Posterior cingulate gyrus (tissue), 11 donors: Measurements from ENCODE around the gene POGK.
"Not testable (repeated sequence)": the region's sequence is repeated elsewhere in the genome, so short reads cannot be mapped to it uniquely, and the experiment has no call there.

Source experiments
- DNase-seq, 10 donors: peaks; one replicate each; pipeline versions ENCODE4 v3.0.0 to v3.0.0-alpha.2; 2020 to 2021; ENCODE audit warnings: mixed read lengths in 3 of 10
- intact Hi-C: fragments of 100-400 bp; cut with DNase I; formaldehyde crosslinking; loops from one replicate; pipeline ENCODE4 v1.15.1; 2023

POGK gene

DNA sequence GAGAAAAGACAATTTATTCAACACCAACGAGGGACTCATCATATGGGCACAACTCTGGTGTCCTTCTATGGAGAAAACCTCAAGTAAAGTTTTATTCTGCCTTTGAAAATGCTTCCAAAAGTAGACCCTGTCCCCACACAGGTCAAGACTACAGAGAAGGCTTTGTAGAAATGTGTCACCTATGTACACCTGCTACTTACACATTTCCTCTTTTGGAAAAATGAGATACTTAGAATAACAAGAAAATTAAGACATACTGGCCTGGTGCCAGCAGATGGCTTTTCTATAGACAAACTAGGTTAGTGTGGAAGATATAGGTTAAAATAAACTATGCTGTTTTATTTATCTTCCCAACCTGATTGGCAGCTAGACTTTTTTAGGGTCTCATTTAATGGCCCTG lies 13.6 kb downstream of the POGK start:
- DNase-seq, result no peak
- intact Hi-C loops, result no loop called here

DNA sequence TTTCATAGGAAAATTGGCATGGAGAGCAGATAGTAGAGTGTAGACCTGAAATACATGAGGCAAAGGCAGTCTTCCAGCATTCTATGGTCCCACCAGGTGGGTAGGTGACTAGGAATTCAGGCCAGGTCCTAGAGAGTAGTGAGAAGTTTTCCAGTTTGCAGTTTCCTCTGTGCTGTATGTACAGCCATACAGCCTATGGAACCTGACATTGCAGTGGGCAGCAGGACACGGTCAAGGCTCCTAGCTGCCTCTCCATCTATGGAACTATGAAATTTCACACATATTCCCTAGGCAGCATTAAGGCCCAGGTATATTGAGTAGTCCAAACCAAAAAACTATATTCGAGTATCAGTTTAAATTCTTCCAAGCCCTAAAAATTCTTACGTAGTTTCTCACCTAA lies 16.3 kb downstream of the POGK start:
- intact Hi-C loops, result no loop called here
- no peak for DNase-seq

DNA sequence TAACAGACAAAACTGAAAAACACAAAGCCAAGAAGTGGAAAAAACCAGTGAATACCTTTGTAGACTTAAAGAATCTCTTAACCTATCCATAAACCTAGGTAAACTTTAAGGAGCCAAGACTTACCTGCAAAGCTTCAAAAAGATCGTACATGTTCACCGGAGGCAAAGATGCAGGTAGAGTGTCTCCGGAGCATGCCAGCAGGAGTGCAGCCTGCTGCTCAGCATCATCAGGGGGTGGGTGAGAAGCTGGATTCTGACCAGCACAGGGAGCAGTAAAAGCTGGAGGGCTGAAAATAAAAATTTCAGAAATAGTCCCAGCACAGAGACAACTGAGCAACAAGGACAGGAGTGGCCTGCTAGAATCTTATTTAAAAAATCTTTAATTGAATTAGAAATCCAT lies 18.7 kb downstream of the POGK start:
- peak in 2 of 10 donors; percentile 72 to 85 for DNase-seq
- intact Hi-C loops, result no loop called here

DNA sequence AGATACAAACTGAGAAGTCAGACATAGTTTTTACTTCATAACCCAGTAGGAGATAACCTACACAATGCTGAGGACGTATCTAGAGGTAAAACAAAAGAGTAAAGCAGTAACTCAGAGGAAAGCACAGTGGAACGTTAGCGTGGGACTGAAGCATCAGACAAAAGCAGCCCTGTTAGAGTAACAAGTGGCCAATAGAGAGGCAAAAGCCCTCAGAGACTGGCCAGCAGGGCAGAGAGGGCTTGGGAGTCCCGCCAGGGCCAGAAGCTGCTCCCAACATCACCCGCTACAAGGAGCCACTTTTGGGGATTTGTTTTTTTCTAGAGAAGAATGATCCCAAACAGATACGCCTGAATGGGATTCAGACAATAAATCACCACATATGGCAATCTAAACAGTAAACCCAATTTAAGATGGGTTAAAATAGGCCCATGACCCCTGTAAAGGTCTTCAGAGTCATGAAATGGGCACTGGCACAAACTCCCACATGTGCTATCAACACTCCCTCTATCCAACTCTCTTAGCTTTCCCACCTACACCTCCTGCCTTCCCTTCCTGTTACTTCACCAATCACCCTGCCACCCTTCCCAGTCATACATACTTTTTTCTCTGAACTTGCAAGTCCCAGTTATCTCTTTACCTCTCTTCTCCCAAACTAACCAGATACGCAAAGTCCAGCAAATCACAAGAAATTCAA lies 19.6 kb downstream of the POGK start:
- peak in 9 of 10 donors; percentile 48 to 94 (median 66) for DNase-seq
- intact Hi-C loops, result no loop called here

DNA sequence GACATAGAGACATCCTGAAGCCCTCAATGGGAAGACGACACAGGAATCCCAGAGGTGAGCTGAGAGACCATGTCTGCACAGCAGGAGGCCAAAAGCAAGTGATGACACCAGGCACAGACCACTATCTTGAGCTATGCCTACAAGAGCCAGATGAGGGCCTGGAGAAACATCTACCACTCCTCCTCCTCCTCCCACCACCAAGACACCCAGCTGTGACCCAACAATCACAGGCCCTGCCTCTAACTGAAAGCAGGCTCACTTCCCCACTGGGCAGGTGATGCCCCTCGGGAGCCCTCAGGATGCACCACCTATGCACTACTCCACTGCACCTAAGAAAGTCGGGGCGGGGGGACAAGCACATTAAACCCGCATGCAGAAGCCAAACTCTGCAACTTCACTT lies 20.3 kb downstream of the POGK start:
- intact Hi-C loops, result no loop called here
- peak in 1 of 10 donors; percentile 75 for DNase-seq

DNA sequence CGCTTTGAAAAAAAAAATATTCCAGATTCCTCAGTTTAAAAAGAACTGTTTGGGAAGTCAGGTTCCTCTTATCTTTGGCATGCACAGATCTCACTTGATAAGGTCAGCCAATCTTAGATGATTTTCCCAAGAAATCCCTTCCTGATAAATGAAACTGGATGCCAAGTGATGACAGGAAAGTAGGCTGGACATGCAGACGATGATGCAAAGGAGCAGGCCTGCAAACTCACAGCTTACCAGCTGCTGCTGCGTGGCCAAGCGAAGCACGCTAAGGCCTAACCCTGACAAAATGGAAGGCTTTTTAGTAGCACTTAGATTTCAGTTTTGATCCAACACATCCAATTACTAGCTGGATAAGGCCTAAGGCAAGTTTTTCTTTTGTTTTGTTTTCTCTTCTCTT lies 26.7 kb downstream of the POGK start:
- intact Hi-C loops, result no loop called here
- no peak for DNase-seq

DNA sequence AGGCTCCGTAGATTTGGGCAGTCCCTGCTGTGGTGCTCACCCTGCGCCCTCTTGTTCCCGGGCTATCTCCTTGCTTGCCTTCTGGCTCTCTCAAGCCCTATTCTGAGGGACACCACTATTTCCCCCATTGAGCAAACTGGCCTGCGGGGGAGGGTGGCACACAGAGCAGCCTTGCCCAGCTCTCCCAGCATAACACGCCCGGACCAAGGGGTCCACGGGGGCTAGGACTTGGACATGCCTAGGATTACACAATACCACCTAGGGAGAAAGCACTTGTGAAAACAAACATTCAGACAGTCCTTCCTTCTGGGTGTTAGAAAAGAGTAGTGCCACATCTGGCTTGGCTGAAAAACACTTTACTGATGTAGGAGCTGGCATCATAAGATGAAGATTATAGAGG lies 29.4 kb downstream of the POGK start:
- DNase-seq, result no peak
- intact Hi-C loops, result no loop called here

DNA sequence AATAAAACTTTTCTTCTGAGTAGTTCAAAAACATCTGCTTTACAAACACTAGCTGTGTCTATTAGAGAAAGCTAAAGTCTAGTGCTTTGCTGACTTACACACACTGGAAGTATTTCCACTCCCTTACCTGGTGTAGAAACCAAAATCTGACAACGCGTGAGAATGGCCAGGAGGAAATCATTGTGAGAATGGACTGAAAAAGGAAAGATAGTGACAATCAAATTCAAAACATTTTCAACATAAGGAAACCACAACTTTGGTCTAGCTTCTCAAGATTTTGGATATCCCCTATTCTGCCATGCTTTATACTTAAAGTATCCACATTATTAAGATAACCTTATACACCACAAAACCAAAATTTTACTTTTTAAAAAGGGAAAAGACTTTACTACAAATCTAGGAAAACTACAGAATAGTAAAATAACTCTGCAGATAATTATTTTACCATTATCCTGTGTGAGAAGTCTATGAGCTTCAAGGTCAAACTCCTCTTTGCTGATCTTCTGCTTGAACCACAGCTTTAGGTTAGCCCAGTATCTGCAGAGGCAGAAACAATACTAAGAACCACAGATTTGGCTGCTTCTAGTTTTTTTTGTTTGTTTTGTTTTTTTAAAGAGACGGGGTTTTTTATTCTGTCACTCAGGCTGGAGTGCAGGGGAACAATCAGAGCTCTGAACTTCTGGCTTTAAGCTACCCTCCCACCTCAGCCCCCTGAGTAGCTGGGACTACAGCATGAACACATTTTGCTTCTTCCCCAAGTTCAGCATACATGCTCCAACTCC lies 30.2 kb downstream of the POGK start:
- DNase-seq, result no peak
- intact Hi-C loops, result no loop called here

DNA sequence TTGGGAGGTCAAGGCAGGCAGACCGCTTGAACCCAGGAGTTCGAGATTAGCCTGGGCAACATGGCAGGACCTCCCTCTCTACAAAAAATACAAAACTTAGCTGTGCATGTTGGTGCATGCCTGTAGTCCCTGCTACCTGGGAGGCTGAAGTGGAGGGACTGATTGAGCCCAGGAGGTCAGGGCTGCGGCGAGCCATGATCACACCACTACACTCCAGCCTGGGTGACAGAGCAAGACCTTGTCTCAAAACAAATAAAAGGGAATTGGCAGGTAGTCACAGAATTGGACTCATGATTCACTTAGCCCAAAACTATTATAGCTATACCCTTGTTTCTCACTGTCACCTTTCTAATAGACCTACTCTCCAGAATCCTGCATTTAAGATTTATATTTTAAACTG lies 31.3 kb downstream of the POGK start:
- DNase-seq, result no peak
- intact Hi-C loops, result no loop called here

DNA sequence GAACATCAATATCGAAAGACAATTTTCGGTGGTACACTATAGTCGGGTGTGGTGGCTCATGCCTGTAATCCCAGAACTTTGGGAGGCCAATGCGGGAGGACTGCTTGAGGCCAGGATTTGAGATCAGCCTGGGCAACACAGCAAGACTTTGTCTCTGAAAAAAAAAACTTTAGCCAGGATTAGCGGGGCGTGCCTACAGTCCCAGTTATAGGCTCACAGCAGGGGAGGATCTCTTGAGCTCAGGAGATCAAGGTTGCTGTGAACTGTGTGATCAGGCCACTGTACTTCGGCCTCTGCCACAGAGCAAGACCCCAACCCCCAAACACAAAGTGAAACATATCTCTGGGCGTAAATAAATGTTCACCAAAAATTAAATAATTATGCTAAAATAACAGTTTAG lies 35.2 kb downstream of the POGK start:
- no peak for DNase-seq
- intact Hi-C loops, result no loop called here

DNA sequence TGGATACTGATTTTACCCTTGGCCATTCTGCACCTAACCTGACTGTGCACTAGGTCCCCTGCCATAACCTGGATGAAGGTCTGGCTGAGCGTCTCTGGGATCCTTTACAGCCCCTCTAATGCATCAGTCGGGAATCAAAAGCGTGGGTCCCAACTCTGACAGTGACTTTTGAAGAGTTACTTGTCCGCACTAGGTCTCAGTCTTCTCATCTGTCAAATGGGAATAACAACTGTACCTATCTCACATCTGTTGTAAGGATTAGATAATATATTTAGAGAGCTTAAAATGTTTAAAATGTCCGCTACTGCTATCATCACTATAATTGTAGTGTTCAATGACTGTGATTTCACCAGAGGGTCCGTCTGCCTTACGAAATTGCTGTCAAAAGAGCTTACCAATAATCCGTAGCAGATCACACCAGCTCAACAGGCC lies 36.0 kb downstream of the POGK start:
- no peak for DNase-seq

DNA sequence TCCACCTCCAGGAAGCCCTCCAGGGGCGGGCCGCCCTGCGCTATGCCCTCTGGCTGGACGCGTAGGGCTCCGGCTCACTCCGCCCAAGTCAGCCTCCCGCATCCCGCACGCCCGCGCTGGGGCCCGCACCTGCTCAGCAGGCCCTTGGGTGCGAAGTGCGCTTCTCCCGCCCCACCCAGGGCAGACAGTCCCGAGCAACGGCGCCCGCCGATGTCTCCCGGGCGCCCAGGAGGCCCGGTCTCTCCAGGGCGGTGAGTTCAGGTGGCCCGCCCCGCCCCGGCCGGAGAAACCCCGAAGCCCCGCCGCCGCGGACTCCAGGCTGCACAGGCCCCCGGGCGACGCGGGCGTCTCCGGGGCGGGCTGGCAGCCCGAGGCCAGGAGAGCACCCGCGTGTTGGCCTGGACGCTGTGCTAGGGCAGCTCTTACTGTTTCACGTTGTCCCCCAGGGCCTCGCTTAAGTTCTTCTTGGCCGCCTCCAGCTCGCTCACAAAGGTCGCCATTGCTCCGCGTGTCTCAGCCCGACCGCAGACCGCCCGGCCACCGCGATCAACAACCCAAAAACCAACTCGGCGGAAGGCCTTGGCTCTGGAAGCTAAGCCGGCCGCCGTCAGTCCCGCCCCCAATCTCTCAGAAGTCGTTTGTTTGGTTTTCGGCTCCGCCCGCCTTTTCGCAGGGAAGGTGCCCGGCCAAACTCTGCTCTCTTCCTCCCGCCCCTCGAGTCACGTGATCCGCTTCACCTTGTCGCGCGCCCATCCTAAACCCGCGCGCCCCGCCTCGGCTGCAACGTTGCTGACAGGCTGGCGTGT lies 36.7 kb downstream of the POGK start, which contains the start of gene TADA1:
Gene TADA1, minus strand, starts transcription at position 531 of the 806 bp plus-strand sequence. Its CDS starts 31 bp downstream, at position 500.
- intact Hi-C loops, result loop anchor here (1.0 kb wide), 2 partner anchors 32 to 37 kb away; partner anchors contain the start of gene POGK
- DNase-seq, result peak; percentile 96 to 100 (median 99)

More for the DNA sequence above, 36.0 kb downstream of the POGK start:
- intact Hi-C loops, result loop anchor here (1.0 kb wide), 1 partner anchor 31 kb away; no protein-coding TSS in a partner anchor

DNA sequence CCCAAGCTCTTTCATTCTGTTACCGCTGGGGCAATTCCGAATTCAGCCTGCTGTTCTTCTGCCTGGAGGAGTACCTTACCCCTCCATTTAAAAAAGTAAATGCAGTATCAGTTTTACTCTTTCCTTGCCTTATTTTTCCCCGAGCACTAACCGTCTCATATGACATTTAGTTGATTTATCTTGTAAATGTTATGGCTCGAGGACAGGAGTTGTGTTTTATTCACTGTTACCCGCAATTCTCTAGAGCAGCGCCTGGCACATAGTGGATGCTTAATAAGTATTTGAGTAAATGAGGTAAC lies 37.2 kb downstream of the POGK start:
- no peak for DNase-seq
- intact Hi-C loops, result loop anchor here (1.0 kb wide), 1 partner anchor 37 kb away; the partner anchor contains the start of gene POGK

DNA sequence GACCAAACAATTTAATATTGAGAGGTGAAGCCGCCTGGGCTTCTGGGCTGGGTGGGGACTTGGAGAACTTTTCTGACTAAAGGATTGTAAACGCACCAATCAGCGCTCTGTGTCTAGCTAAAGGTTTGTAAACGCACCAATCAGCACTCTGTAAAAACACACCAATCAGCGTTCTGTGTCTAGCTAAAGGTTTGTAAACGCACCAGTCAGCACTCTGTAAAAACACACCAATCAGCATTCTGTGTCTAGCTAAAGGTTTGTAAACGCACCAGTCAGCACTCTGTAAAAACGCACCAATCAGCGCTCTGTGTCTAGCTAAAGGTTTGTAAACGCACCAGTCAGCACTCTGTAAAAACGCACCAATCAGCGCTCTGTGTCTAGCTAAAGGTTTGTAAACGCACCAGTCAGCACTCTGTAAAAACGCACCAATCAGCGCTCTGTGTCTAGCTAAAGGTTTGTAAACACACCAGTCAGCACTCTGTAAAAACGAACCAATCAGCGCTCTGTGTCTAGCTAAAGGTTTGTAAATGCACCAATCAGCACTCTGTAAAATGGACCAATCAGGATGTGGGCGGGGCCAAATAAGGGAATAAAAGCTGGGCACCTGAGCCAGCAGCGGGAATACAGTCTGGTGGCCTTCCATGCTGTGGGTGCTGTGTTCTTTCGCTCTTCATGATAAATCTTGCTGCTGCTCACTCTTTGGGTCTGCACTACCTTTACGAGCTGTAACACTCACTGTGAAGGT lies 39.1 kb downstream of the POGK start:
- intact Hi-C loops, DNase-seq: not testable (repeated sequence)

DNA sequence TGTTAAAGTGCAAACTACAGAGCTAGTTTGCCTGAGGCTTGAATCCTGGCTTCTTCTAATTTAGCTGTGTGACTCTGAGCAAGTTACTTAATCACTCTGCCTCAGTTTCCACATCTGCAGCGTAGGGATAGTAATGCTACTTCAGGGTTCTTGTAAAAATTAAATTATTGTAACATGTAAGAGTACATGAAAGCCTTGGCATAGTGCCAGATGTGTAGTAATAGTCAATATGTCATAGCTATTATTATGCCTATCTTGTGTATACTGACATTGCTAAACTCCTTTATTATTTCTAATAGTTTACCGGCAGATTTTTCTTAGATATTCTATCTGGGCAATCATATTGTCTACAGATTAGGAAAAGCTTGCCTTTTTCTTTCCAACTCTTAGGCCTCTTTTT lies 43.6 kb downstream of the POGK start:
- intact Hi-C loops, result no loop called here
- DNase-seq, result no peak

DNA sequence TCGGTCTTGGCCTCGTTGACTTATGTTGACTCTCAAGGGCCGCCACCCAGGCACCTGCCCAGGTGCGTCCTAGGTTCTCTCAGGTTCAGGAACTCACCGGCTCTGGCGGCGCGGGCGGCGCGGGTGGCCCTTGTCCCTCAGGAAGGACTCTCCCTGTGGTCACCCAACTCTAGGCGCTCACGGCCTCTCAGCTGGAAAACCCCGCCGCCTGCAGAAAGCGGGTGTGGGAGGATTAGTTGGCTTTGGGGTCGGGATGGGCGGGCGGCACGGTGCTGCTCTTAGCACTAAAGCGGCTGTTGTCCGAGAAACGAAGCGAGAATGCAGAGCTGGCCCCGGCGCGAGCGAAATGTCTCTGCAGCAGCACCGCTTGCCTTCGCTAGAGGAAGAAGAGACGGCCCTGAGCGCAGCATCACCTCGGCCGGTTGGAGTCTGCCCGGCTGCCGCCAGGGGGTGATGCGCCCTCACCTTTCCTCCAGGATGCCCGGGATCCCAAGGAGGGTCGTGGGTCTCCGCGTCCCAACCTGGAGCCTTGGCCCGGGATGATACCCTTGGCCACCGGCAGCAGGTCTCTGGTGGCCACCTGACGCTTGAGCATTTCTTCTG lies 44.9 kb downstream of the POGK start:
- DNase-seq, result peak; percentile 66 to 96 (median 74)
- intact Hi-C loops, result loop anchor here (1.0 kb wide), 1 partner anchor 175 kb away; no protein-coding TSS in a partner anchor

DNA sequence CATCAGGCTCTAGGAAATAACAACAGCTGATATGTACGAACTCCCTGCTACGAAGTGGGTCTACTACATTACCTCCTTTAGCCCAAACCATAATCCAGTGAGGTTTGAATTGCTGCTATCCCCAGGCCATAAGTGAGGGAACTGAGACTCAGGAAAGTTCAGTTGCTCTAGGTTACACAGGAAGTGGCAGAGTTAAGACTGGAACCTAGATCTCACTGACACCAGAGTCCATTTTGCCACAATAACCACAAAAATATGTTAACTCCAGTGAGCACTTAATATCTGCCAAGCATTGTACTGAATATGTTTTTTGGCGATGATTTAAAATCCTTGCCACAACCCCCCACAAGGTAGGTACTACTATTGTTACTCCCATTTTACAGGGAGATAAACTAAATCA lies 45.7 kb downstream of the POGK start:
- intact Hi-C loops, result loop anchor here (1.0 kb wide), 1 partner anchor 174 kb away; no protein-coding TSS in a partner anchor
- DNase-seq, result no peak

DNA sequence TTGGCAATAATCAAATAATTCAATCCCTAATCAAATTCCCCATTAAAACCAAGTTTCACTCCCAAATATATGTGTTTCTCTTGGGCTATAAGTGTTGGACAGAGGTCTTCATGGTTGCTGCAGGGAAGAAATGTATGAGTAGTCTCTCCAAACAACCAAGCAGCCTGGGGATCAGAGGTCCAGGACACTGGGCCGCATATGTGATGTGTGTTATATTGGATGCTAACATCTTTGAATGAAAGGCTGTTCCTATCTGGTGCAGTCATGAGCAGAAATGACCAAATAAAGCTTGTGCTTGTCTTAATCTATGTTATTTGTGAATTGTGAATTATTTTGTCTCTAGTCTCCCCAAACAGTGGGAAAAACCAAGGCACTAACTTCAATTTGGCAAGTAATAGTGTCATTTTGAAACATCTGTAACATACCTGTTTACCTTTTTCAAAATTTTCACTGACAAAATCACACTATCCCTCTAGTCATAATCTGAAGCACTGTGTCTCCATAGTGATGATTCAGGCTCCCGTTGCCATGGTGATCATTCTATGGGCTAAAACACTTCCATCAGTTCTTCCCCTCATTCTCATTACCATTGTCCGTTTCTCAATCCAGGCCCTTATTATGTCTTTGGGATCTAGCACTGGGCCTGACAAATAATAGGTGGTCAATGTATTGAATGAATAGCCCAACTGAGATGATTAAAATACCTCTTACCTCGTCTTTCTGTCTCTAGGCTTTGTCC lies 49.3 kb downstream of the POGK start:
- DNase-seq, result peak in 1 of 10 donors; percentile 20
- intact Hi-C loops, result no loop called here

DNA sequence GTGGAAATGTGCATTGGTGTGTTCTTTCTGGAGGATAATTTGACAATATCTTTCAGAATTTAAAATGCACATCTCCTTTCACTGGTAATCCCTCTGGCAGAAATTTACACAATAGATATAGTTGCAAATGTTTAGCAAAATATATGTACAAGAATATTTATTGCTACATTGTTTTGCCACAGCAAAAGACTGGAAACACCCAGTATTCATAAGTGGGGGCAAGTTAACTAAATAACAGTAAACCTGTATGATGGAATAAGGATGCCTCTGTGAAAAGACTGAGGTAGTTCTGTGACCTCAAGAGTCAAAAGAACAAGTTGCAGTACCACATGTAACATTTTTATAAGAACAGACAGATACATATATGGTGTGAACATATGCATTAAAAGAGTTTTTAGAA lies 50.5 kb downstream of the POGK start:
- DNase-seq, result no peak
- intact Hi-C loops, result no loop called here
